K562 (cell line): ENCODE results near the gene PCARE.

Source experiments
- AFF4 ChIP-seq: sonication (generic); formaldehyde crosslinking; IDR thresholded peaks from 2 replicates; pipeline ENCODE4 v1.8.0; 2023; ENCODE audit warnings: mild to moderate bottlenecking, missing genetic modification reagents
- BCOR ChIP-seq: fragments of 450-650 bp; IDR thresholded peaks from 2 replicates; pipeline ENCODE4 v1.6.1; 2016
- ELF1 ChIP-seq: fragments of 200-800 bp; sonication (Bioruptor generic); IDR thresholded peaks from 2 replicates; pipeline ENCODE4 v1.6.1; 2016; ENCODE audit warnings: missing genetic modification characterization, missing compliant biosample characterization
- PHF20 ChIP-seq: fragments of 450-650 bp; IDR thresholded peaks from 2 replicates; pipeline ENCODE4 v1.6.1; 2018; ENCODE audit not compliant: partially characterized antibody
- POLR2A ChIP-seq: fragments of 450-650 bp; conservative IDR thresholded peaks from 2 replicates; pipeline ENCODE4 v1.6.1; 2016
- RBM14 ChIP-seq: fragments of 200-400 bp; formaldehyde crosslinking; IDR thresholded peaks from 2 replicates; pipeline ENCODE4 v1.6.1; 2018; ENCODE audit warnings: low read depth, mild to moderate bottlenecking, low read length, moderate library complexity, borderline replicate concordance; ENCODE audit not compliant: insufficient read depth
- SETDB1 ChIP-seq: IDR thresholded peaks from one replicate; pipeline ENCODE4 v1.6.1; 2012; ENCODE audit warnings: low read length, control low read depth, inconsistent platforms
- ZNF23 ChIP-seq: fragments of 250-450 bp; sonication (Bioruptor Pico); IDR thresholded peaks from 2 replicates; pipeline ENCODE4 v1.4.0; 2020; ENCODE audit warnings: mild to moderate bottlenecking
- TF ChIP-seq, protein P1 (sequence below), 3 experiments: IDR thresholded peaks in 2 of 3; conservative IDR thresholded peaks in 1 of 3; 2 replicates each; pipeline ENCODE4 v1.5.1; 2011 to 2012; ENCODE audit warnings: low read length in 3 of 3, mild to moderate bottlenecking in 3 of 3, control low read depth in 2 of 3, improper control_type of control experiment in 1 of 3, inconsistent platforms in 1 of 3, low read depth in 1 of 3, mixed read lengths in 1 of 3, moderate library complexity in 1 of 3; ENCODE audit not compliant: insufficient read depth in 2 of 3
- TF ChIP-seq, protein P2 (sequence below): fragments of 250-450 bp; sonication (Bioruptor Pico); IDR thresholded peaks from 2 replicates; pipeline ENCODE4 v1.8.0; 2022; ENCODE audit warnings: moderate library complexity, mild to moderate bottlenecking, inconsistent platforms
- TF ChIP-seq, protein P3 (sequence below): sonication (generic); formaldehyde crosslinking; IDR thresholded peaks from 2 replicates; pipeline ENCODE4 v1.8.0; 2022; ENCODE audit warnings: missing genetic modification reagents, mild to moderate bottlenecking, borderline replicate concordance

GRCh38 chr2:29072971-29073725 lies 1.2 kb downstream of the PCARE start:
- no peak for TF ChIP-seq AFF4 (CRISPR knock-in tag)
- no peak for TF ChIP-seq ZNF23 (CRISPR knock-in tag)
- TF ChIP-seq, protein P1, sequence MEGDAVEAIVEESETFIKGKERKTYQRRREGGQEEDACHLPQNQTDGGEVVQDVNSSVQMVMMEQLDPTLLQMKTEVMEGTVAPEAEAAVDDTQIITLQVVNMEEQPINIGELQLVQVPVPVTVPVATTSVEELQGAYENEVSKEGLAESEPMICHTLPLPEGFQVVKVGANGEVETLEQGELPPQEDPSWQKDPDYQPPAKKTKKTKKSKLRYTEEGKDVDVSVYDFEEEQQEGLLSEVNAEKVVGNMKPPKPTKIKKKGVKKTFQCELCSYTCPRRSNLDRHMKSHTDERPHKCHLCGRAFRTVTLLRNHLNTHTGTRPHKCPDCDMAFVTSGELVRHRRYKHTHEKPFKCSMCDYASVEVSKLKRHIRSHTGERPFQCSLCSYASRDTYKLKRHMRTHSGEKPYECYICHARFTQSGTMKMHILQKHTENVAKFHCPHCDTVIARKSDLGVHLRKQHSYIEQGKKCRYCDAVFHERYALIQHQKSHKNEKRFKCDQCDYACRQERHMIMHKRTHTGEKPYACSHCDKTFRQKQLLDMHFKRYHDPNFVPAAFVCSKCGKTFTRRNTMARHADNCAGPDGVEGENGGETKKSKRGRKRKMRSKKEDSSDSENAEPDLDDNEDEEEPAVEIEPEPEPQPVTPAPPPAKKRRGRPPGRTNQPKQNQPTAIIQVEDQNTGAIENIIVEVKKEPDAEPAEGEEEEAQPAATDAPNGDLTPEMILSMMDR (IDR thresholded peaks at IDR 0.05 in 2 of 3, conservative IDR thresholded peaks at IDR 0.05 in 1 of 3; ENCODE audit: insufficient read depth in 2 of 3, low read depth in 1 of 3, low read length in 3 of 3) = no peak
- TF ChIP-seq, protein P2, sequence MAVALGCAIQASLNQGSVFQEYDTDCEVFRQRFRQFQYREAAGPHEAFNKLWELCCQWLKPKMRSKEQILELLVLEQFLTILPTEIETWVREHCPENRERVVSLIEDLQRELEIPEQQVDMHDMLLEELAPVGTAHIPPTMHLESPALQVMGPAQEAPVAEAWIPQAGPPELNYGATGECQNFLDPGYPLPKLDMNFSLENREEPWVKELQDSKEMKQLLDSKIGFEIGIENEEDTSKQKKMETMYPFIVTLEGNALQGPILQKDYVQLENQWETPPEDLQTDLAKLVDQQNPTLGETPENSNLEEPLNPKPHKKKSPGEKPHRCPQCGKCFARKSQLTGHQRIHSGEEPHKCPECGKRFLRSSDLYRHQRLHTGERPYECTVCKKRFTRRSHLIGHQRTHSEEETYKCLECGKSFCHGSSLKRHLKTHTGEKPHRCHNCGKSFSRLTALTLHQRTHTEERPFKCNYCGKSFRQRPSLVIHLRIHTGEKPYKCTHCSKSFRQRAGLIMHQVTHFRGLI (CRISPR knock-in tag) = no peak
- no peak for TF ChIP-seq POLR2A
- TF ChIP-seq, protein P3, sequence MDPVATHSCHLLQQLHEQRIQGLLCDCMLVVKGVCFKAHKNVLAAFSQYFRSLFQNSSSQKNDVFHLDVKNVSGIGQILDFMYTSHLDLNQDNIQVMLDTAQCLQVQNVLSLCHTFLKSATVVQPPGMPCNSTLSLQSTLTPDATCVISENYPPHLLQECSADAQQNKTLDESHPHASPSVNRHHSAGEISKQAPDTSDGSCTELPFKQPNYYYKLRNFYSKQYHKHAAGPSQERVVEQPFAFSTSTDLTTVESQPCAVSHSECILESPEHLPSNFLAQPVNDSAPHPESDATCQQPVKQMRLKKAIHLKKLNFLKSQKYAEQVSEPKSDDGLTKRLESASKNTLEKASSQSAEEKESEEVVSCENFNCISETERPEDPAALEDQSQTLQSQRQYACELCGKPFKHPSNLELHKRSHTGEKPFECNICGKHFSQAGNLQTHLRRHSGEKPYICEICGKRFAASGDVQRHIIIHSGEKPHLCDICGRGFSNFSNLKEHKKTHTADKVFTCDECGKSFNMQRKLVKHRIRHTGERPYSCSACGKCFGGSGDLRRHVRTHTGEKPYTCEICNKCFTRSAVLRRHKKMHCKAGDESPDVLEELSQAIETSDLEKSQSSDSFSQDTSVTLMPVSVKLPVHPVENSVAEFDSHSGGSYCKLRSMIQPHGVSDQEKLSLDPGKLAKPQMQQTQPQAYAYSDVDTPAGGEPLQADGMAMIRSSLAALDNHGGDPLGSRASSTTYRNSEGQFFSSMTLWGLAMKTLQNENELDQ (CRISPR knock-in tag) = no peak
- TF ChIP-seq BCOR = no peak
- TF ChIP-seq RBM14 = no peak
- no peak for TF ChIP-seq ELF1 (tag)
- no peak for TF ChIP-seq SETDB1
- no peak for TF ChIP-seq PHF20
